ENCODE data around the gene CD40LG. TPM values are rescaled to one million over a fixed set of nuclear protein-coding genes. Genes with fewer than 3 reads are reported as not detected.

Gene CD40LG
- total and polyA plus RNA-seq, 4 experiments from 2014 or later = 68.4 to 137 (median 91.9) TPM

DNA sequence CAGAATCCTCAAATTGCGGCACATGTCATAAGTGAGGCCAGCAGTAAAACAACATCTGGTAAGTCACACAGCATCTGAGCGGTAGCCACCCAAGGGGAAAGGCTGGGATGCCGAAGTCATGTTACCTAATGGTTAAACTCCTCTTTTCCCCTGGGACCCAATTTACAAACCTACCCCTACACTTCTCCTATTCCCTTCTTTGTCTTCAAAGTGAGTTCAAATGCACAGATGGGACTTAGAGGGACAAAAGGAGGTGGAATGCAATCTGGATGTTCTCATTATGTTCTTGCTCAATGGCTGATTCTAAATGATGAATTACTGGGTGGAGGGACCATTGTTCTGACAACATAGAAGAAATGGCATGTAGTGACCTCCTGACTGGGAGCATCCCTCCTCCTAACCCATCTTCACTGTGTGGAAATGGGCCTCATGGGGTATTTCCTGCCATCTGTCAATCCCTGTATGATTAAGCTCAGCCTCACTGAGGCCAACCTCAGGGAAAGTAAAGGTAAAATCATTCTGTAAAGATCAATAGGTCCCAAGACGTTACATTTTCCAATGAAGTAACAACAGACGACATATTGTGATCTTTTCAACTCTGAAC is 8.5 kb downstream of the CD40LG start:
- DNase-seq = peak in 1 of 5 donors; percentile 34

GRCh38 chrX:136658151-136658550 is 10.2 kb downstream of the CD40LG start:
- no peaks in the 10 kb centered on the region for H3K9me3 ChIP-seq (ENCODE audit: control insufficient read depth in 1 of 2, low read length in 2 of 2)
- Mint-ChIP-seq H3K9me3 (no peaks in the 10 kb centered on the region), H3K27me3 (no peaks in the 10 kb centered on the region), H3K4me1 (peaks cover 57 to 99% (median 70%) of the 10 kb centered on the region in 4 donors), H3K27ac (peak overlapping the region; percentile 84 to 94 (median 92)), H3K4me3 (peak overlapping the region; percentile 81 to 99 (median 97)), H3K36me3 (peaks cover 68 to 91% of the 10 kb centered on the region in 2 donors)
- CTCF ChIA-PET (ENCODE audit: partially characterized antibody) = interaction anchor here (0.9 to 2.1 kb wide), 11 partner anchors 8 to 83 kb away, joined by 3 to 10 read pairs (median 3); no protein-coding TSS in a partner anchor
- no peaks in the 10 kb centered on the region for H3K27me3 ChIP-seq (ENCODE audit: insufficient read depth, low read length)
- intact Hi-C loops (cut with micrococcal nuclease) = loop anchor here (2.0 kb wide), 2 partner anchors 17 to 37 kb away; no protein-coding TSS in a partner anchor
- peaks cover 50% of the 10 kb centered on the region for H3K36me3 ChIP-seq (ENCODE audit: insufficient read depth, low read length)
- POLR2A ChIA-PET (ENCODE audit: partially characterized antibody) = interaction anchor here (0.8 to 7.0 kb wide), 21 partner anchors 7 to 109 kb away, joined by 3 to 163 read pairs (median 12); no protein-coding TSS in a partner anchor
- peak overlapping the region in 1 of 2 donors; percentile 23 for H3K4me3 ChIP-seq (ENCODE audit: low read length in 2 of 2)
- H3K4me1 ChIP-seq (ENCODE audit: insufficient read depth, low read length) = peaks cover 99% of the 10 kb centered on the region
- H3K27ac ChIP-seq (ENCODE audit: low read depth, low read length) = peak overlapping the region; percentile 60
- peak in 1 of 5 donors; percentile 41 for DNase-seq

More for the DNA sequence above, 8.5 kb downstream of the CD40LG start:
- Mint-ChIP-seq H3K4me1 (peaks cover 49 to 100% (median 63%) of the 10 kb centered on the region in 4 donors), H3K27ac (peak overlapping the region; percentile 77 to 94 (median 91)), H3K36me3 (peaks cover 79 to 98% of the 10 kb centered on the region in 2 donors), H3K9me3 (no peaks in the 10 kb centered on the region), H3K4me3 (peak overlapping the region; percentile 89 to 99 (median 97)), H3K27me3 (no peaks in the 10 kb centered on the region)
- peaks cover 89% of the 10 kb centered on the region for H3K4me1 ChIP-seq (ENCODE audit: insufficient read depth, low read length)
- H3K9me3 ChIP-seq (ENCODE audit: control insufficient read depth in 1 of 2, low read length in 2 of 2) = no peaks in the 10 kb centered on the region
- H3K36me3 ChIP-seq (ENCODE audit: insufficient read depth, low read length) = peaks cover 64% of the 10 kb centered on the region
- intact Hi-C loops (cut with micrococcal nuclease) = loop anchor here (1.0 kb wide), 1 partner anchor 21 kb away; no protein-coding TSS in a partner anchor
- ChIA-PET CTCF (ENCODE audit: partially characterized antibody) (interaction anchor here (1.4 to 1.7 kb wide), 2 partner anchors 19 to 49 kb away, joined by 4 to 5 read pairs; no protein-coding TSS in a partner anchor), POLR2A (ENCODE audit: partially characterized antibody) (interaction anchor here (0.6 to 7.0 kb wide), 10 partner anchors 9 to 591 kb away, joined by 3 to 163 read pairs (median 36); no protein-coding TSS in a partner anchor)
- H3K27me3 ChIP-seq (ENCODE audit: insufficient read depth, low read length) = no peaks in the 10 kb centered on the region
- H3K27ac ChIP-seq (ENCODE audit: low read depth, low read length) = peak overlapping the region; percentile 60
- H3K4me3 ChIP-seq (ENCODE audit: low read length in 2 of 2) = peak overlapping the region in 1 of 2 donors; percentile 84

DNA sequence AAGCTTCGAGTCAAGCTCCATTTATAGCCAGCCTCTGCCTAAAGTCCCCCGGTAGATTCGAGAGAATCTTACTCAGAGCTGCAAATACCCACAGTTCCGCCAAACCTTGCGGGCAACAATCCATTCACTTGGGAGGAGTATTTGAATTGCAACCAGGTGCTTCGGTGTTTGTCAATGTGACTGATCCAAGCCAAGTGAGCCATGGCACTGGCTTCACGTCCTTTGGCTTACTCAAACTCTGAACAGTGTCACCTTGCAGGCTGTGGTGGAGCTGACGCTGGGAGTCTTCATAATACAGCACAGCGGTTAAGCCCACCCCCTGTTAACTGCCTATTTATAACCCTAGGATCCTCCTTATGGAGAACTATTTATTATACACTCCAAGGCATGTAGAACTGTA is 11.2 kb downstream of the CD40LG start:
- Histone ChIP-seq H3K36me3 (ENCODE audit: insufficient read depth, low read length) (peaks cover 41% of the 10 kb centered on the region), H3K27me3 (ENCODE audit: insufficient read depth, low read length) (no peaks in the 10 kb centered on the region), H3K4me1 (ENCODE audit: insufficient read depth, low read length) (peaks cover 97% of the 10 kb centered on the region), H3K4me3 (ENCODE audit: low read length in 2 of 2) (peak overlapping the region; percentile 9 to 47), H3K9me3 (ENCODE audit: control insufficient read depth in 1 of 2, low read length in 2 of 2) (no peaks in the 10 kb centered on the region), H3K27ac (ENCODE audit: low read depth, low read length) (peak overlapping the region; percentile 60)
- intact Hi-C loops (cut with micrococcal nuclease) = loop anchor here (1.0 to 2.0 kb wide), 3 partner anchors 8 to 36 kb away; no protein-coding TSS in a partner anchor
- no peaks in the 10 kb centered on the region for H3K27me3 Mint-ChIP-seq
- H3K27ac Mint-ChIP-seq = peak overlapping the region; percentile 75 to 94 (median 86)
- peak in 1 of 5 donors; percentile 69 for DNase-seq
- ChIA-PET CTCF (ENCODE audit: partially characterized antibody) (interaction anchor here (0.9 to 2.1 kb wide), 7 partner anchors 9 to 51 kb away, joined by 3 to 10 read pairs (median 3); no protein-coding TSS in a partner anchor), POLR2A (ENCODE audit: partially characterized antibody) (interaction anchor here (0.5 to 7.0 kb wide), 26 partner anchors 8 to 88 kb away, joined by 3 to 163 read pairs (median 6); no protein-coding TSS in a partner anchor)
- H3K4me1 Mint-ChIP-seq = peaks cover 60 to 97% (median 75%) of the 10 kb centered on the region in 4 donors
- H3K9me3 Mint-ChIP-seq = peaks cover 0 to 5% (median 0%) of the 10 kb centered on the region in 8 donors
- peak overlapping the region; percentile 81 to 99 (median 97) for H3K4me3 Mint-ChIP-seq
- peaks cover 64 to 86% of the 10 kb centered on the region in 2 donors for H3K36me3 Mint-ChIP-seq

DNA sequence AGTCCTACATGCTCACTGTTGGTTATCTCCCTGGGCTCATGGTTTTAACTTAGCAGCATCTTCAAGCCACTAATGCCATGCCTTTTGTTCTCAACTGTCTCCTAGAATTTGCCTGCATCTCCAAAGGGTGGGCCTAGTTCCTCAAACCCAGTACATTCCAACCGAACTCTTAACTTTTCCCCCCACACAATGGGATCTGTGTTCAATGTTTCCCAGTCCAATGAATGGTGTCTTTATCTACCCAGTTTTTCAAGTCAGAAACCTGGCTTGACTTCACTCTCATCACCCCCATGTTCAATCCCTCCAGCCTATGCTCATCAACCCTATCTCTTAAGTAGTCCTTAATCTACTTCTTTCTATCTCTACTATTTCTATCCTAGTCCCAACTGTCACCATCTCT is 12.9 kb downstream of the CD40LG start:
- CTCF ChIA-PET (ENCODE audit: partially characterized antibody) = interaction anchor here (0.7 to 1.5 kb wide), 4 partner anchors 34 to 84 kb away, joined by 3 to 5 read pairs (median 4); no protein-coding TSS in a partner anchor
- peak overlapping the region; percentile 11 to 97 (median 83) for H3K27ac Mint-ChIP-seq
- no peaks in the 10 kb centered on the region for H3K9me3 ChIP-seq (ENCODE audit: control insufficient read depth in 1 of 2, low read length in 2 of 2)
- POLR2A ChIA-PET (ENCODE audit: partially characterized antibody) = interaction anchor here (0.8 to 7.0 kb wide), 13 partner anchors 10 to 121 kb away, joined by 3 to 163 read pairs (median 26); no protein-coding TSS in a partner anchor
- no peak for DNase-seq
- H3K4me3 Mint-ChIP-seq = peak overlapping the region in 7 of 8 donors; percentile 17 to 97 (median 63)
- H3K4me1 ChIP-seq (ENCODE audit: insufficient read depth, low read length) = peaks cover 97% of the 10 kb centered on the region
- H3K36me3 ChIP-seq (ENCODE audit: insufficient read depth, low read length) = peaks cover 27% of the 10 kb centered on the region
- no peak overlapping the region for H3K4me3 ChIP-seq (ENCODE audit: low read length in 2 of 2)
- H3K4me1 Mint-ChIP-seq = peaks cover 53 to 95% (median 73%) of the 10 kb centered on the region in 4 donors
- H3K27ac ChIP-seq (ENCODE audit: low read depth, low read length) = peak overlapping the region; percentile 60
- H3K27me3 Mint-ChIP-seq = no peaks in the 10 kb centered on the region
- H3K27me3 ChIP-seq (ENCODE audit: insufficient read depth, low read length) = no peaks in the 10 kb centered on the region
- intact Hi-C loops (cut with micrococcal nuclease) = loop anchor here (2.0 kb wide), 1 partner anchor 14 kb away; no protein-coding TSS in a partner anchor
- H3K36me3 Mint-ChIP-seq = peaks cover 54 to 80% of the 10 kb centered on the region in 2 donors
- peaks cover 0 to 6% (median 0%) of the 10 kb centered on the region in 8 donors for H3K9me3 Mint-ChIP-seq

GRCh38 chrX:136662104-136662503 is 14.1 kb downstream of the CD40LG start:
- DNase-seq = peak; percentile 52 to 74 (median 63)
- peaks cover 97% of the 10 kb centered on the region for H3K4me1 ChIP-seq (ENCODE audit: insufficient read depth, low read length)
- intact Hi-C loops (cut with micrococcal nuclease) = no loop called here
- Mint-ChIP-seq H3K36me3 (peaks cover 46 to 71% of the 10 kb centered on the region in 2 donors), H3K27me3 (no peaks in the 10 kb centered on the region), H3K4me3 (peak overlapping the region; percentile 13 to 82 (median 41)), H3K4me1 (peaks cover 48 to 95% (median 70%) of the 10 kb centered on the region in 4 donors), H3K9me3 (peaks cover 0 to 6% (median 0%) of the 10 kb centered on the region in 8 donors), H3K27ac (peak overlapping the region; percentile 56 to 96 (median 94))
- no peaks in the 10 kb centered on the region for H3K27me3 ChIP-seq (ENCODE audit: insufficient read depth, low read length)
- H3K9me3 ChIP-seq (ENCODE audit: control insufficient read depth in 1 of 2, low read length in 2 of 2) = no peaks in the 10 kb centered on the region
- POLR2A ChIA-PET (ENCODE audit: partially characterized antibody) = interaction anchor here (1.0 to 7.0 kb wide), 13 partner anchors 11 to 117 kb away, joined by 3 to 163 read pairs (median 4); no protein-coding TSS in a partner anchor
- H3K4me3 ChIP-seq (ENCODE audit: low read length in 2 of 2) = peak overlapping the region in 1 of 2 donors; percentile 19
- peak overlapping the region; percentile 60 for H3K27ac ChIP-seq (ENCODE audit: low read depth, low read length)
- peaks cover 17% of the 10 kb centered on the region for H3K36me3 ChIP-seq (ENCODE audit: insufficient read depth, low read length)
- CTCF ChIA-PET (ENCODE audit: partially characterized antibody) = interaction anchor here (1.0 to 1.3 kb wide), 4 partner anchors 11 to 85 kb away, joined by 3 to 4 read pairs (median 3); no protein-coding TSS in a partner anchor

- H3K4me1 Mint-ChIP-seq = peaks cover 54 to 95% (median 72%) of the 10 kb centered on the region in 4 donors
- H3K9me3 ChIP-seq (ENCODE audit: control insufficient read depth in 1 of 2, low read length in 2 of 2) = no peaks in the 10 kb centered on the region
- H3K27ac Mint-ChIP-seq = peak overlapping the region; percentile 56 to 96 (median 94)
- H3K36me3 Mint-ChIP-seq = peaks cover 48 to 71% of the 10 kb centered on the region in 2 donors
- H3K27ac ChIP-seq (ENCODE audit: low read depth, low read length) = peak overlapping the region; percentile 60
- H3K4me3 ChIP-seq (ENCODE audit: low read length in 2 of 2) = no peak overlapping the region
- intact Hi-C loops (cut with micrococcal nuclease) = no loop called here
- ChIA-PET POLR2A (ENCODE audit: partially characterized antibody) (interaction anchor here (1.0 to 7.0 kb wide), 6 partner anchors 11 to 65 kb away, joined by 3 to 163 read pairs (median 4); no protein-coding TSS in a partner anchor), CTCF (ENCODE audit: partially characterized antibody) (no interaction called here)
- no peaks in the 10 kb centered on the region for H3K27me3 Mint-ChIP-seq
- DNase-seq = peak in 4 of 5 donors; percentile 33 to 50 (median 42)
- H3K4me1 ChIP-seq (ENCODE audit: insufficient read depth, low read length) = peaks cover 97% of the 10 kb centered on the region
- H3K9me3 Mint-ChIP-seq = peaks cover 0 to 6% (median 0%) of the 10 kb centered on the region in 8 donors
- H3K36me3 ChIP-seq (ENCODE audit: insufficient read depth, low read length) = peaks cover 14% of the 10 kb centered on the region
- H3K4me3 Mint-ChIP-seq = peak overlapping the region in 7 of 8 donors; percentile 2 to 82 (median 22)
- H3K27me3 ChIP-seq (ENCODE audit: insufficient read depth, low read length) = no peaks in the 10 kb centered on the region
These were observed 15.0 kb downstream of the CD40LG start for GRCh38 chrX:136662976-136663375.

All from CD4-positive, alpha-beta memory T cell (primary cell).